GM23248 (cell line): Measurements from ENCODE around the gene CSF1R. TPM values are rescaled to one million over a fixed set of nuclear protein-coding genes. Genes with fewer than 3 reads are reported as not detected.

Experiments
- DNase-seq: peaks from one replicate; pipeline ENCODE4 v3.0.0-alpha.2; 2015
- H2AFZ ChIP-seq: fragments of 200-600 bp; sonication (generic); 2 replicates; pipeline ENCODE4 v1.6.1; 2016; ENCODE audit warnings: antibody characterized with exemption
- H3F3A ChIP-seq: fragments of 200-600 bp; sonication (generic); 2 replicates; pipeline ENCODE4 v1.6.1; 2016; ENCODE audit warnings: mild to moderate bottlenecking, antibody characterized with exemption, mixed run types; ENCODE audit not compliant: insufficient read depth
- H3K27ac ChIP-seq: fragments of 200-600 bp; sonication (generic); 2 replicates; pipeline ENCODE4 v1.5.1; 2016; ENCODE audit warnings: mild to moderate bottlenecking
- H3K27me3 ChIP-seq: fragments of 200-600 bp; sonication (generic); replicated peaks from 2 replicates; pipeline ENCODE4 v1.6.1; 2016; ENCODE audit warnings: mild to moderate bottlenecking; ENCODE audit not compliant: insufficient read depth
- H3K36me3 ChIP-seq: fragments of 200-600 bp; sonication (generic); 2 replicates; pipeline ENCODE4 v1.6.1; 2016; ENCODE audit warnings: low read depth, mild to moderate bottlenecking
- H3K4me1 ChIP-seq: fragments of 200-600 bp; sonication (generic); 2 replicates; pipeline ENCODE4 v1.6.1; 2016; ENCODE audit warnings: mild to moderate bottlenecking; ENCODE audit not compliant: insufficient read depth
- H3K4me2 ChIP-seq: fragments of 200-600 bp; sonication (generic); one replicate; pipeline ENCODE4 v1.6.1; 2016; ENCODE audit warnings: mild to moderate bottlenecking; ENCODE audit not compliant: unreplicated experiment
- H3K4me3 ChIP-seq: fragments of 200-600 bp; sonication (generic); 2 replicates; pipeline ENCODE4 v1.5.1; 2016; ENCODE audit warnings: mild to moderate bottlenecking
- H3K79me2 ChIP-seq: fragments of 200-600 bp; sonication (generic); 2 replicates; pipeline ENCODE4 v1.6.1; 2016; ENCODE audit warnings: mild to moderate bottlenecking; ENCODE audit not compliant: insufficient read depth
- H3K9ac ChIP-seq: fragments of 200-600 bp; sonication (generic); 2 replicates; pipeline ENCODE4 v1.6.1; 2016; ENCODE audit warnings: mild to moderate bottlenecking
- H3K9me2 ChIP-seq: fragments of 200-600 bp; sonication (generic); 2 replicates; pipeline ENCODE4 v1.6.1; 2016; ENCODE audit warnings: mixed run types, mild to moderate bottlenecking, moderate library complexity; ENCODE audit not compliant: insufficient read depth
- H3K9me3 ChIP-seq: fragments of 200-600 bp; sonication (generic); one replicate; pipeline ENCODE4 v1.6.1; 2017; ENCODE audit warnings: low read depth
- H4K20me1 ChIP-seq: fragments of 200-600 bp; sonication (generic); 2 replicates; pipeline ENCODE4 v1.6.0; 2016; ENCODE audit not compliant: insufficient read depth
- EZH2 ChIP-seq: fragments of 200-600 bp; sonication (generic); IDR thresholded peaks from 2 replicates; pipeline ENCODE4 v1.6.1; 2018; ENCODE audit warnings: antibody characterized with exemption, mild to moderate bottlenecking; ENCODE audit not compliant: insufficient read depth, poor library complexity, severe bottlenecking
- EZH2phosphoT487 ChIP-seq: fragments of 200-600 bp; sonication (generic); IDR thresholded peaks from 2 replicates; pipeline ENCODE4 v1.6.1; 2018; ENCODE audit warnings: antibody characterized with exemption, moderate library complexity, mild to moderate bottlenecking, low read depth; ENCODE audit not compliant: insufficient read depth
- WGBS, 2 experiments: methylation state at CpG; one replicate each; pipeline ENCODE4 v1.1.6; 2015 to 2017; ENCODE audit warnings: low lambda C conversion rate in 2 of 2, low coverage in 1 of 2; ENCODE audit errors: missing lambda C conversion rate in 2 of 2; 5-methylcytosine and 5-hydroxymethylcytosine counted together
- in situ Hi-C: fragments of 300-500 bp; cut with MboI; formaldehyde crosslinking; loops from 2 replicates; pipeline ENCODE4 v1.15.0; 2020
- polyA plus RNA-seq: library from polyadenylated mRNA; unstranded; fragments of >200 nt; fragmentation: Nextera tagmentation; extraction: Ambion mirVana; gene quantifications from 2 replicates; pipeline ENCODE4 v1.2.1, GENCODE V29; 2016
- total RNA-seq: library from RNA; depleted of rRNA; stranded (reverse); fragments of >200 nt; shearing (Covaris generic); gene quantifications from 2 replicates; pipeline ENCODE4 v1.2.3, GENCODE V29; 2014

The CSF1R gene
- total and polyA plus RNA-seq, 2 experiments from 2014 or later = 0.56 TPM; not detected in 1

DNA sequence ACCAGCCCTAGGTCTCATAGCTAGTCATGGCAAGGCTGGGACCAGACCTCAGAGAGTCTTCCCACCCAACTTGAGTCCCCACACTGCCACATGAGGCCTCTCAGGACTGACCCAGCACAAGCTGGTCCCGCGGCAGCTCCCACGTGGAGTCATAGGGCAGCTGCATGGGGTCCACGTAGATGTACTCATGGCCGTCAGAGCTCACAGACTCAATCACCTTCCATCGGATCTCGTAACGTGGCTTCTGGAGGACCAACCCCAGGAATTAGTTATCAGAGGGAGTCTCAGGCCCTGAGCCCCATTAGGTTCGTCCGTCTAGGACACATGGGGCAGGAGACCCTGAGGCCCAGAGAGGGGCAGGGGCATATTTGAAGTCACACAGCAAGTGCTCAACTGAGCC is 39.0 kb upstream of the CSF1R start:
- H3K4me2 ChIP-seq = no peak overlapping the region
- H4K20me1 ChIP-seq = no peaks in the 10 kb centered on the region
- H3K27me3 ChIP-seq = no peaks in the 10 kb centered on the region
- H3K36me3 ChIP-seq = peaks cover 67% of the 10 kb centered on the region
- in situ Hi-C loops = no loop called here
- H3K27ac ChIP-seq = no peak overlapping the region
- peaks cover 3% of the 10 kb centered on the region; the same call in 1 of the 2 replicates for H3K4me1 ChIP-seq
- H3K9me3 ChIP-seq = no peaks in the 10 kb centered on the region
- no peak for DNase-seq
- 88 to 92% methylated on average over 10 of the region's 10 CpGs for WGBS, 2 experiments
- H3K9me2 ChIP-seq = no peaks in the 10 kb centered on the region
- H3K4me3 ChIP-seq = no peak overlapping the region
- H2AFZ ChIP-seq = no peak overlapping the region
- TF ChIP-seq EZH2 = no peak
- TF ChIP-seq EZH2phosphoT487 = no peak
- H3K9ac ChIP-seq = no peak overlapping the region
- H3F3A ChIP-seq = peaks cover 8% of the 10 kb centered on the region; the same call in 1 of the 2 replicates
- H3K79me2 ChIP-seq = peaks cover 15% of the 10 kb centered on the region

GRCh38 chr5:150124596-150124995 is 38.2 kb upstream of the CSF1R start:
- in situ Hi-C loops = loop anchor here (25.0 kb wide), 1 partner anchor 287 kb away; no protein-coding TSS in a partner anchor

GRCh38 chr5:150124111-150124557 is 37.8 kb upstream of the CSF1R start:
- Histone ChIP-seq H3K36me3 (peaks cover 60% of the 10 kb centered on the region), H3K4me2 (no peak overlapping the region), H3K27me3 (no peaks in the 10 kb centered on the region), H3K4me3 (no peak overlapping the region), H3K4me1 (no peaks in the 10 kb centered on the region), H3K9ac (no peak overlapping the region), H3F3A (peaks cover 10% of the 10 kb centered on the region; the same call in 1 of the 2 replicates), H3K9me2 (no peaks in the 10 kb centered on the region), H4K20me1 (no peaks in the 10 kb centered on the region), H2AFZ (no peak overlapping the region), H3K79me2 (peaks cover 7% of the 10 kb centered on the region), H3K27ac (no peak overlapping the region), H3K9me3 (no peaks in the 10 kb centered on the region)
- TF ChIP-seq EZH2 (no peak), EZH2phosphoT487 (no peak)
- no peak for DNase-seq
- whole genome bisulfite sequencing, 2 experiments = 77 to 78% methylated on average over 11 of the region's 11 CpGs
- in situ Hi-C loops = loop anchor here (25.0 kb wide), 1 partner anchor 287 kb away; no protein-coding TSS in a partner anchor

More at GRCh38 chr5:150124596-150124995, 38.2 kb upstream of the CSF1R start:
- H3K4me1 ChIP-seq = no peaks in the 10 kb centered on the region
- no peaks in the 10 kb centered on the region for H3K27me3 ChIP-seq
- H3K9me2 ChIP-seq = no peaks in the 10 kb centered on the region
- WGBS, 2 experiments = 87 to 91% methylated on average over 4 to 8 of the region's 8 CpGs
- H3K9ac ChIP-seq = no peak overlapping the region
- H3K79me2 ChIP-seq = peaks cover 11% of the 10 kb centered on the region
- TF ChIP-seq EZH2phosphoT487 (no peak), EZH2 (no peak)
- no peak overlapping the region for H3K4me2 ChIP-seq
- H3K4me3 ChIP-seq = no peak overlapping the region
- no peak for DNase-seq
- no peaks in the 10 kb centered on the region for H4K20me1 ChIP-seq
- no peaks in the 10 kb centered on the region for H3K9me3 ChIP-seq
- no peak overlapping the region for H2AFZ ChIP-seq
- peaks cover 8% of the 10 kb centered on the region; the same call in 1 of the 2 replicates for H3F3A ChIP-seq
- H3K27ac ChIP-seq = no peak overlapping the region
- H3K36me3 ChIP-seq = peaks cover 65% of the 10 kb centered on the region

- in situ Hi-C loops = loop anchor here (25.0 kb wide), 1 partner anchor 286 kb away; no protein-coding TSS in a partner anchor
- H3K4me3 ChIP-seq = no peak overlapping the region
- H3K9me2 ChIP-seq = no peaks in the 10 kb centered on the region
- peaks cover 54% of the 10 kb centered on the region for H3K36me3 ChIP-seq
- WGBS, 2 experiments = 76% methylated on average over 4 of the region's 4 CpGs
- H3F3A ChIP-seq = peaks cover 10% of the 10 kb centered on the region; the same call in 1 of the 2 replicates
- no peak overlapping the region for H3K27ac ChIP-seq
- no peak overlapping the region for H3K4me2 ChIP-seq
- H3K9ac ChIP-seq = no peak overlapping the region
- peaks cover 3% of the 10 kb centered on the region for H3K79me2 ChIP-seq
- no peaks in the 10 kb centered on the region for H3K9me3 ChIP-seq
- no peaks in the 10 kb centered on the region for H3K27me3 ChIP-seq
- no peaks in the 10 kb centered on the region for H3K4me1 ChIP-seq
- no peak overlapping the region for H2AFZ ChIP-seq
- DNase-seq = no peak
- no peaks in the 10 kb centered on the region for H4K20me1 ChIP-seq
- TF ChIP-seq EZH2 (no peak), EZH2phosphoT487 (no peak)
These were observed 37.2 kb upstream of the CSF1R start for GRCh38 chr5:150123542-150123941.
